Measurements from ENCODE around the gene CDH19.

DNA sequence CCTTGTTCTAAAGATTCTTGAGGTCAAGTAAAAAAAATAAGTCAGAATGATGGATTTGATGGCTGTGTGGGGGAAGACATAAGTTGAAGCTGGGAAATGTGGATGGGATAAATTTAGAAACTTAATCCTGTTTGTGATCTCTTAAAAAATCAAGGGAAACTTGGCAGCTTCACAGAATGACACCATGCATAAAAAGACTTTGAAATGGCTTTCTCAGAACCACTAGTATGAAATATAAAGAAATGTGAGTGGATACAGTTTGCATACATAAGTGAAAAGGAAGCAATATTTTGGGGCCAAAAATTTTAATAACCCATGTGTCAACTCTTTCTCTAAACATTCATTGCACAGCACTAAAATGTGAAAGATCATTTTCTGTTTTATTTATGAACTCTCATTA is 21.7 kb downstream of the CDH19 start:
- no peak for TF ChIP-seq FOSL1 (IDR thresholded peaks at IDR 0.05; ENCODE audit: low read depth)
- TF ChIP-seq EZH2 (IDR thresholded peaks at IDR 0.05) = no peak
- TF ChIP-seq EZH2phosphoT487 (IDR thresholded peaks at IDR 0.05; ENCODE audit: borderline replicate concordance) = no peak
- TF ChIP-seq, protein P1, sequence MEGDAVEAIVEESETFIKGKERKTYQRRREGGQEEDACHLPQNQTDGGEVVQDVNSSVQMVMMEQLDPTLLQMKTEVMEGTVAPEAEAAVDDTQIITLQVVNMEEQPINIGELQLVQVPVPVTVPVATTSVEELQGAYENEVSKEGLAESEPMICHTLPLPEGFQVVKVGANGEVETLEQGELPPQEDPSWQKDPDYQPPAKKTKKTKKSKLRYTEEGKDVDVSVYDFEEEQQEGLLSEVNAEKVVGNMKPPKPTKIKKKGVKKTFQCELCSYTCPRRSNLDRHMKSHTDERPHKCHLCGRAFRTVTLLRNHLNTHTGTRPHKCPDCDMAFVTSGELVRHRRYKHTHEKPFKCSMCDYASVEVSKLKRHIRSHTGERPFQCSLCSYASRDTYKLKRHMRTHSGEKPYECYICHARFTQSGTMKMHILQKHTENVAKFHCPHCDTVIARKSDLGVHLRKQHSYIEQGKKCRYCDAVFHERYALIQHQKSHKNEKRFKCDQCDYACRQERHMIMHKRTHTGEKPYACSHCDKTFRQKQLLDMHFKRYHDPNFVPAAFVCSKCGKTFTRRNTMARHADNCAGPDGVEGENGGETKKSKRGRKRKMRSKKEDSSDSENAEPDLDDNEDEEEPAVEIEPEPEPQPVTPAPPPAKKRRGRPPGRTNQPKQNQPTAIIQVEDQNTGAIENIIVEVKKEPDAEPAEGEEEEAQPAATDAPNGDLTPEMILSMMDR (IDR thresholded peaks at IDR 0.05 in 2 of 3, conservative IDR thresholded peaks at IDR 0.05 in 1 of 3; ENCODE audit: borderline replicate concordance in 1 of 3, insufficient read depth in 1 of 3, low read depth in 2 of 3, low read length in 2 of 3) = no peak
- TF ChIP-seq SIN3A (IDR thresholded peaks at IDR 0.05; ENCODE audit: low read depth) = no peak
- TF ChIP-seq CEBPB (IDR thresholded peaks at IDR 0.05; ENCODE audit: low read depth) = no peak

Data from HCT116 (cell line).